Activated CD8-positive, alpha-beta memory T cell treated with anti-CD3 and anti-CD28 coated beads, Interleukin-2, amount 50 U/mL, for 4 hours (primary cell): Measurements from ENCODE around the gene MXD4.

Source experiments
- DNase-seq: peaks from one replicate; pipeline ENCODE4 v3.0.0-alpha.2; 2020

Gene MXD4

GRCh38 chr4:2261853-2262144, at the start of gene MXD4:
Gene MXD4, minus strand, starts transcription at chr4:2262109. Its CDS starts 129 bp downstream, at chr4:2261980.
- DNase-seq, result no peak

DNA sequence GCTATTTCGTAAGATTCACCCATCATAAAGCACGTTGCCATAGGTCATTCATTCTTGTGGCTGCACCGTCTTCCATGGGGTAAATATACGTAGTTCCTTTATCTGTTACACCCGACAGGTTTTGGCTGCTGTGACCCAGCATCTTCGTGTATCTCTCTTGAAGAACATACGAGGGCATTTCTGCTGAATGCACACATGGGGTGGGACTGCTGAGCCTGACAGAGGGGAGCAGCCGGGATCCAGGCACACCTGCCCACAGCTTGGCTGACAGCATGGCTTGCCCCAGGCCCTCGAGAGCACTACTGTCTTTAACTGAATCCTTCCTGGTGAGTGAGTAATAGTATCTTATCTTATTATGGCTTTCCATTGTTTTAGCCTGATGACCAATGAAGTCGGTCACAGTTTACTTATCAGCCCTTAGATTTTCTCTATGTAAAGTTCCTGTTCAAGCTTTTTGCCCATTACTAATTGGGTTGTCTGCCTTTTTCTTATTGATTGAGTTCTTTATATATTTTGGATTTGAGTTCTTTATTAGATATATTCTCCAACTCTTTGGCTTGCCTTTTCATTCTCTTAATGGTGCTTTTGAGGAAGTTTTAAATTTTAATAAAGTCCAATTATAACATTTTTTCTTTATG, 45.0 kb upstream of the MXD4 start:
- DNase-seq, result no peak

- DNase-seq, result no peak
Measured at GRCh38 chr4:2305766-2306501, 44.0 kb upstream of the MXD4 start.

GRCh38 chr4:2304877-2305561, 43.1 kb upstream of the MXD4 start:
- no peak for DNase-seq

DNA sequence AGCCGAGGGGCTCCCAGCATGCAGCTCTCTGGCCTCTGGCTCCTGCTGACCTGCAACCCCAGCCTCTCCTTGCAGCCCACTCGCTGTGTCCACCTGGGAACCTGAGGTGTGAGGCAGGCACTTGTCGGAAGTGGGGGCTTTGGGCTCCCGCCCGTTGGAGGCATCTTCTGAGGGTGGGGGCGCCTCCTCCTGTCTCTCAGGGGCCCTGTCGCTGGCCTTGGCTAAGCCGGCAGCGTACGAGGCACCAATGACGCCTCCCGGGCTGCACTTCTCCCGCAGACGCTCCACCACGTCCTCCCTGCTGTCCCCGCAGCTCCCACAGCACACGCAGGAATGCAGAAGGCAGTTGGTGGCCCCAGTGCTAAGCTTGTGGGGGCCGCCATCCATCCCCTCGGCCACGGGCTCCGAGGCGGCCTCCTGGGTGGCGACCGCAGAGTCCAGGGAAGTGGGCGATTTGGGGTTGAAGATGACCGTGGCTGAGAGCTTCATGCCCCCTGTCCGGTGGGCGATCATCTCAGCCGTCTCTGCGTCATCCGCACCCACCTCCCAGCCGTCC, 42.5 kb upstream of the MXD4 start:
- DNase-seq, result no peak

GRCh38 chr4:2303686-2304320, 41.9 kb upstream of the MXD4 start:
- DNase-seq, result no peak

DNA sequence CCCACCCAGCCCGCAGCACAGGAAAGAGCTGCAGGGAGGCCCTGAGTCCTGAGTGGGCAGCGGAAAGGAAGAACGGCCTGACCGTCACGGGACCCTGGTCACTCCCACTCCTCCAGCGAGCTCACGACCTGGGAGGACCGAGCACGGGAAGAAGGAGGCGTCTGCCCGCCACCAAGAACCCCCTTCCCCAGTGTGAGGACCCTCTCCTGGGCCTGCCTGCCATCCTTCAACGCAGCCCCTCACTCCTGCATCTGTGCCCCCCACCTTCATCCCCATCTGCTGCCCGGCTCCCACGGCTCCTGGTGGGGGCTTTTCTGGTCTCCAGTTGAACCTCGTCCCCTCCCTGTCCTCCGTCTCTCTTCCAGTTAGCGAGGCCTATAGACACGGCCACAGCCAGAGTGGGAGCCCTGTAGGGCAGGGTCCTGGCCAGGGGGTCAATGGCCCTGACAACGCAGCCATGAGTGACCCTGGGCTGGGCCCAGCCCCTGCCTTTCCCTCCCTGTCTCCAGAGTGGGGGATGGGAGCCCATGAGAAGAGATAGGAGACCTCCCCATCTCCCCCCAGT, 41.3 kb upstream of the MXD4 start:
- no peak for DNase-seq

DNA sequence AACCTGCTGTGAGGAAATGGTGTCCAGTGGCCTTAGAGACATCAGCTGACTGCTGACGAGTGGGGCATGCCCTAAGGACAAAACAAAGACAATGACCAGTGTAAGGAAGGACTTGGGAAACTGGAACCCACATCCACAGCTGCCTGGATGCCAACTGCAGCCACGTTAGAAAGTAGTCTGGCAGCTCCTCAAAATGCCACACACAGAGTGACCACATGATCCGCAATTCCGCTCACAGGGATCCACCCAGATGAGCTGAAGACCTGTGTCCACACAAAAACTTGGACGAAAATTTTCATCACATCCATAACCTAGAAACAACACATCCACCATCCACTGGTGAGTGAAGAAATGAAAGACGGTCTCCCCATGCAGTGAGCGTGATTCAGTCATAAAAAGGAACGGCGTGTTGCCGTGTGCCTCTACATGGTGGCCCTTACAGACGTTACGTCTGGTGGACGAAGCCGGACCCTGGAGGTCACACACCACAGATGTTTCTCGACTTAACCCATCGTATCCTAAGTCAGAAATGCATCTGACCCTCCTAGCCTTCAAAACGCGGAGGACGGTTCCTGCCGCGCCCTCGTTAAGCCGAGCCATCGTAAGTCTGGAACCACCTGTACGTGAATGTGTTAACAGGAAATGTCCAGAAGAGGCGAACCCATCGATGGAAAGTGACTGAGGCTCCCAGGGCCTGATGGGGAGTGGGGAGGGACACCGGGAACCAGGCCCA, 40.6 kb upstream of the MXD4 start:
- DNase-seq, result no peak

DNA sequence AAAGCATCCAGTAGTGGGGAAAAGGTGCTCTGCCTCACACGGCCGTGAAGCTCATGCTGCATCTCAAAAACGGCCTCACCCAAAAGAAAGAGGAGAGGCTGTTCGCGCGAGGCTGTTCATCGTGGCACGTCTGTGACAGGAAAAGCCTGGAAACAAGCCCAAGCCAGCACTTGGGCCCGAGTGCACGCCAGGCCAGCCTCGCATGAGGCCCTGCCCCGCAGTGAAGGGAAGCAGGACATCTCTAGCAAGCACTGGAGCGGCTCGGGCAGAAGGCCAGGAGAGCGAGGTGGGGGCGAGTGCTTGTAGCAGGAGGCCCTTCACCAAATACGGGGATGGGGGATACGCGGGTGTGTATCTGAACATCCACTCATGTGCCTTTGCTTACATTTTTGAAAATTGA, 39.9 kb upstream of the MXD4 start:
- DNase-seq, result no peak

- no peak for DNase-seq
Measured at GRCh38 chr4:2301225-2301642, 39.3 kb upstream of the MXD4 start.

- DNase-seq, result no peak
Measured at GRCh38 chr4:2300431-2301224, 38.7 kb upstream of the MXD4 start.

- no peak for DNase-seq
Measured at GRCh38 chr4:2299794-2300193, 37.9 kb upstream of the MXD4 start.

DNA sequence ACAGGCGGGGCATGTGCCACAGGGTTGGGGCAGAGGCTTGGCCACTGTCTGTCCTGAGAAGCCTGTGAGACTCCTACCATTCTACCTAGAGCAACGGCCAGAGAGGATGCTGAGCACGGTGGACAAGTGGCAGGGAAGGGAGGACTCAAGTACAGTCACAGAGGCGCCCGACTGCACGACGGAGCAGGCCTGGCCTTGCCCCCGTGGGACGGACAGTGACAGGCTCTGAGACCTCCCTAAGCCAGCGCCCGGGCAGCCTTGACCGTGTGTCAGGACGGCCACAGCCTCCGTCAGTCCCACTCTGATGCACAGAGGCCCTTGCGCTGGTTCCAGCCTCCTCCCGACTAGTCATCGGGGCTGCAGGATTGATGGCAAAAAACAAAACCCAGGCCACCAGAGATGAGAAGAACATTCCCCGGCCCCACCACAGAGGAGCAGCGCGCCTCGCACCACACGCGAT, 36.7 kb upstream of the MXD4 start:
- DNase-seq, result no peak

DNA sequence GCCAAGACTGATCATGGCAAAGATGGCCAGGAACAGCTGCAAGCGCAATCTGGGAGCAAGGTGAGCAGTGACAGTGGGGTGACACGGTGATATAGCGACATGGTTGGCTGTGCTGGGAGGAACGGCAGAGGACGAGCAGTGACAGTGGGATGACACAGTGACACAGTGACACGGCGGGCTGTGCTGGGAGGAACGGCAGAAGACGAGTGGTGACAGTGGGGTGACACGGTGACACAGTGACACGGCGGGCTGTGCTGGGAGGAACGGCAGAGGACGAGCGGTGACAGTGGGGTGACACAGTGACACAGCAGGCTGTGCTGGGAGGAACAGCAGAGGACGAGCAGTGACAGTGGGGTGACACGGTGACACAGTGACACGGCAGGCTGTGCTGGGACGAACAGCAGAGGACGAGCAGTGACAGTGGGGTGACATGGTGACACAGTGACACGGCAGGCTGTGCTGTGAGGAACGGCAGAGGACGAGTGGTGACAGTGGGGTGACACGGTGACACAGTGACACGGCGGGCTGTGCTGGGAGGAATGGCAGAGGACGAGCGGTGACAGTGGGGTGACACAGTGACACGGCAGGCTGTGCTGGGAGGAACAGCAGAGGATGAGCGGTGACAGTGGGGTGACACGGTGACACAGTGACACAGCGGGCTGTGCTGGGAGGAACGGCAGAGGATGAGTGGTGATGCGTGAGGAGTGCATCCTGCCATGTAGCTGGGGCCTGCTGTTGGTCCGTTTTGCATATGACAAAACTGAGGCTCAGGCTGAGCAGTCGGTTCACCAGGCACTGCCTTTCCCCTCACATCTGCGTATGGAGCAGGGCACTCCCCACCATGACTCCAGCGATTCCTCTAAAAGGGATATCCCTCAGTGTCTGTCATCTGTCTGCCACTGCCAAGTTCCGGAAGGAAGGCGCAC, 36.0 kb upstream of the MXD4 start:
- DNase-seq, result no peak

DNA sequence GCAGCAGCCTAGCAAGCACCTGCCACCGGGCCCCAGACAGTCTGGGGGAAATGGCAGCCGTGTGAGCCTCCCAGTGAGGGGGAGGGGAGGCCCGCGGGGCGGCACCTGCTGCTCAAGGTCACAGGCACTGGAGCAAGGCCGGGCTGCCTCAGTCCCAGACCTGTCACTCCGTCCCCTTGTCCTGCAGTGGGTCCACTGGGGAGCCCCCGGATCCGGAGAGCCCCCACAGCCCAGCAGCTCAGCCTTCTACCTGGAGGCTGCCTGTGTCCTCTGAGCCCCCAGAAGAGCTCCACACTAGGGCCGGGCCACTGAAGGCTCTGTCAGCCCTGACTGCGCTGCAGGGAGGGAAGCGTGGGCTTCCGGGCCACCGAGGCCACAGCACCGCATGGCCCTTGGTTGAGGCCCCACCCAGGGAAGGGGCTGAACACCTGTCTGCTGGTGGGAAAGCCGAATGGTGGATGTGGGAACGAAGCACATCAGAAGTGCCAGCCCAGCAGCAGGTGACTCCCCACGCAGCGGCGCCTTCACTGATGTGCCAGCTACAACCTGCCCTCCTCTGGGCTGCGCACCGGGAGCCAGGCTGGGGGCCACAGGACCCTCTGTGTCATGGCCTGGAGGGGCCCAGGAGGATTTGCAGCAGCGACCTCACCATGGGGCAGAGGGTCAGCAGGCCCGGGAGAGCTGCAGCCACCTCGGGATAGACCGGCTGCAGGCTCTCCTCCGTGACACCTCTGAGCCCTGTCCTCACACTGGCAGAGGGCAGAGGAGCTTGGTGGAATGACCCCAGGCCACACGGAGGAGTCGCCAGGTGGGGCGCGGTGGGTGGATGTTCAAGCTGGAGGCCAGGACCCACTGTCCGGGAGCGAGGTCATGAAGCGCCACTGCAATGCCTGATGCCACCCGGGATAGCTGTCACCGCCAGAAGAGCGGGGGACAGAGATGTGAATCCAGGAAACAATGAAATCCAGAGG, 35.0 kb upstream of the MXD4 start:
- peak; percentile 20 for DNase-seq

DNA sequence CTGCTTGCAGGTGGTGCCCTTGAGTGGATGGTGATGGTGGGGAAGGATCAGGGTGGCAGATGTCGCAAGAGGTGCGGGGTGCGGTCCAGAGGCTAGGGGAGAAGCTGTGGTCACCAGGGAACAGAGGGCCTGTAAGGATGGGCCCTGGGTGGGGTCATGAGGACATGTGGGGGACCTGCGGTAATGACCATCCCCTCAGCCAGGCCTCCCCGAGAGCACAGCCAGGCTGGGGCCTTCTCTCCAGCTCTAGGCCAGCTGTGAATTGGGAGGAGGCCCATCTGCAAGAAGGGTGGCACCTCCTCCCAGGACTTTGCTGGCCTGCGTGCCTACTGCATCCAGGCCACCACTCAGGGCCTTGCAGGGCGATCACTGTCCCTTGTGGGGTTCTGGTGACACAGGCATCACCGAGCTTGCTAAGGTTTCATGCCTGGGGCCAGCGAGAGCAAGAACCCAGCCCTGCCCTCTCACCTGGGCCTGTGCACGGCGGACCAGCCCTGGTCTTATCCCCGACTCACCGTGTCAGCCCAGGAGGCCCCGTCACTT, 34.1 kb upstream of the MXD4 start:
- DNase-seq, result no peak

DNA sequence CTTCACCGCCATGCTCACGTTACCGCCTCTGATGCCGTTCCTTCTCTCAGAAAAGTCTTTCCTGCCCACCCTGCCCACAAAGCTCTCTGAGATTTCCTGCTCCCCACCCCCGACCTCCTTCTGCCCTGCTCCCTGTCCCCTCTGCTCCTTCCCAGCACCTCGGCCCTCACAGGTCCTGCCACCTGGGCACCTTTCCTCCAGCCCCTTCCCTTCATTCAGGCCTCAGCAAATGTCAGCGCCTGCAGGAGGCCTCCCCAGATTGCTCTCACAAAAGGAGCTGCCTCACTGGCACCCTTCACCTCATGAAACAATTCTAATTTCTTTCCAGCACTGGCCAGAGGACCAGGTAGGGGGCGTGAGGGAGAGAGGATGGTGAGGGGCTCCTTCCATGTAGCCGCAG, 33.6 kb upstream of the MXD4 start:
- DNase-seq, result no peak

DNA sequence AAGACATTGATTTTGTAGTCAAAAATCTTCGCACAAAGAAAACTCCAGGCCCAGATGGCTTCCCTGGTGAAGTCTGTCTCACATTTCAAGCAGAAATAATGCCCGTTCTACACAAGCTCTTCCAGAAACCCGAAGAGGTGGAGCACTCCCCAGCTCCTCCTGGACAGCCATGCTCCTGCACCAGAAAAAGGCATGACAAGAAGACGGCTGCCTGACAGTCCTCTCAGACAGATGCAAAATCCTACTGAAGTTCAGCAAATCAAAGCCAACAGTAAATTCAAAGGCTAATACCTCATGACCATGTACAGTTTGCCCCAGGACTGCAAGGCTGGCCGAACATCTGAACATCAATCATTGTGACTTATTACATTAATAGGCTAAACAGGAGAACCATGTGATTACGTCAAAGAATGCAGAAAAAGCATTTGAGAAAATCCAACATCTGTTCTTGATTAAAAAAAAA, 30.8 kb upstream of the MXD4 start:
- no peak for DNase-seq
